Measurements from ENCODE around the gene DOCK8. TPM values are rescaled to one million over a fixed set of nuclear protein-coding genes. Genes with fewer than 3 reads are reported as not detected.

Gene DOCK8
- total RNA-seq, 1 experiment from 2014 or later: 15.2 TPM

DNA sequence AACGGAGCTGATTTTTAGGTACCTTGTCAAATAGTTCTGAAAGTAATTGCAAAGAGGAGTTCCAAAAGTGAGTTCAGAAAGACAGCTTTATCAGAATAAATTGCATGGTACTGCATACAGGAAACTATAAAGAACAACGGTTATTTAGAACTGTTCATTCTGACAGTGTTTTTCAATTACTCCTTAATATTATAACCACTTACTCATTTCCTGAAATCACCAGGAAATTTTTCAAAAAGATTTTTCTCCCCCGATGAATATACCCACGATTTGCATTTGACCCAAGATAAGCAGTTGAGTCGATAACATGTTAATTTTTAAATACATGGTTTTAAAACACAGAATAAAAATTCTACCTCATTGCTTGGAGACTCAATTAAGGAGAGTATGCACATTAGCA is 9.4 kb downstream of the DOCK8 start:
- Mint-ChIP-seq H3K27me3 (ENCODE audit: insufficient read depth, unreplicated experiment) (no peaks in the 10 kb centered on the region), H3K9me3 (ENCODE audit: unreplicated experiment) (peaks cover 10% of the 10 kb centered on the region), H3K36me3 (ENCODE audit: insufficient read depth, unreplicated experiment) (peaks cover 4% of the 10 kb centered on the region), H3K4me3 (ENCODE audit: unreplicated experiment) (no peak overlapping the region), H3K4me1 (ENCODE audit: low read depth, unreplicated experiment) (peaks cover 14% of the 10 kb centered on the region), H3K27ac (ENCODE audit: unreplicated experiment) (no peak overlapping the region)
- TF ChIP-seq, protein P1, sequence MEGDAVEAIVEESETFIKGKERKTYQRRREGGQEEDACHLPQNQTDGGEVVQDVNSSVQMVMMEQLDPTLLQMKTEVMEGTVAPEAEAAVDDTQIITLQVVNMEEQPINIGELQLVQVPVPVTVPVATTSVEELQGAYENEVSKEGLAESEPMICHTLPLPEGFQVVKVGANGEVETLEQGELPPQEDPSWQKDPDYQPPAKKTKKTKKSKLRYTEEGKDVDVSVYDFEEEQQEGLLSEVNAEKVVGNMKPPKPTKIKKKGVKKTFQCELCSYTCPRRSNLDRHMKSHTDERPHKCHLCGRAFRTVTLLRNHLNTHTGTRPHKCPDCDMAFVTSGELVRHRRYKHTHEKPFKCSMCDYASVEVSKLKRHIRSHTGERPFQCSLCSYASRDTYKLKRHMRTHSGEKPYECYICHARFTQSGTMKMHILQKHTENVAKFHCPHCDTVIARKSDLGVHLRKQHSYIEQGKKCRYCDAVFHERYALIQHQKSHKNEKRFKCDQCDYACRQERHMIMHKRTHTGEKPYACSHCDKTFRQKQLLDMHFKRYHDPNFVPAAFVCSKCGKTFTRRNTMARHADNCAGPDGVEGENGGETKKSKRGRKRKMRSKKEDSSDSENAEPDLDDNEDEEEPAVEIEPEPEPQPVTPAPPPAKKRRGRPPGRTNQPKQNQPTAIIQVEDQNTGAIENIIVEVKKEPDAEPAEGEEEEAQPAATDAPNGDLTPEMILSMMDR (IDR thresholded peaks at IDR 0.05; ENCODE audit: insufficient read depth in 1 of 2, low read depth in 1 of 2, low read length in 1 of 2, severe bottlenecking in 1 of 2, unreplicated experiment in 1 of 2): no peak
- Histone ChIP-seq H3K4me3 (ENCODE audit: low read depth, low read length) (no peak overlapping the region), H3K36me3 (ENCODE audit: control insufficient read depth, insufficient read depth, low read length) (no peaks in the 10 kb centered on the region), H3K27me3 (replicated peaks; ENCODE audit: control insufficient read depth, insufficient read depth, low read length) (no peaks in the 10 kb centered on the region), H3K9me3 (no peaks in the 10 kb centered on the region), H3K4me1 (peaks cover 35% of the 10 kb centered on the region)
- intact Hi-C loops (cut with micrococcal nuclease; ENCODE audit: unreplicated experiment): loop anchor here (5.0 kb wide), 1 partner anchor 33 kb away; no protein-coding TSS in a partner anchor
- POLR2A ChIA-PET: no interaction called here
- CTCF ChIA-PET: interaction anchor here (1.7 kb wide), 1 partner anchor 10 kb away, joined by 3 read pairs; the partner anchor contains the start of gene DOCK8
- no TSS peak for BruUV-seq (replicated peaks)
- DNase-seq: no peak

DNA sequence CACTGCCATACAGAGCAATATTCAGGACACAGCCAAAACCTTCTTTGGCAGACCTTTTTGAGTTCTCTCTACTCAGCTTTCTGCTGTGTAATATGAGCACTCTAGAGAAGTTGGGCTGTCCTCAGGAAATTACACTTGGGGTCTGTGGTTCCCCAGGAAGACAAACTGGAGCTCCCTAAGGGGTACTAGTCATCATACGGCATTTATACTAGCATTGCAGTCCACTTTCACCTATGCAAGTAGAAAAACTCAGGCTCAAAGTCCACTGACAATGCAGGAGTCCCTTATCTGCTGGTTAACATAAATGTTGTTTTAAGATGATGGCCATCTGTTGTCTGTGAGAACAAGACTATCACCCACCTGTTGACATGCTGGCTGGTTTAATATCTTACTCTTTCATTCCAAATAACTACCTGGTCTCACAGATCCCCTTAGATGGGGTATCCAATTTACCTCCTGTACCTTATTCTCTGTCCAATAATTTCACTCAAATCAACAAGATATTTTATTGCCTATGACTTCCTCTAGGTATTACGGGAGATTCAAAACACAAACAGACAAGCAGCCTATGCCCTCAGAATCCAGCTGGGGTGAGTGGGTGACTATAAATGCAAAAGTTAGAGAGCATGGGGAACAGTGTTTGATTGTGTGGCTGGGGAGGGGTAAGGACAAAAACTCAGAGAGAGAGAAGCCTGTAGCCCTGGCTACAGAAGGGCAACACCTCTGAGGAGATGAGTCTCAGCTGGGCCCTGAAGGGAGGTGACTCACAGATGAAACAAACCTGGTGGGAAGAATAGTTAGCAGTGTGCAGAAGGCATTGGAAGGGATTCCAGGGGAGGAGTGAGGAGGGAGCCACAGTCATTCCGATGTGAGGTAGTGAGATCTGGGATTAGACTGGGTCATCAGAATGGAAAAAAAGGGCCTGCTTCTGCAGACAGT is 10.2 kb downstream of the DOCK8 start:
- BruUV-seq (replicated peaks): no TSS peak
- H3K9me3 Mint-ChIP-seq (ENCODE audit: unreplicated experiment): peaks cover 10% of the 10 kb centered on the region
- CTCF ChIA-PET: interaction anchor here (1.7 kb wide), 1 partner anchor 10 kb away, joined by 3 read pairs; the partner anchor contains the start of gene DOCK8
- Histone ChIP-seq H3K27me3 (replicated peaks; ENCODE audit: control insufficient read depth, insufficient read depth, low read length) (no peaks in the 10 kb centered on the region), H3K4me1 (peaks cover 35% of the 10 kb centered on the region), H3K36me3 (ENCODE audit: control insufficient read depth, insufficient read depth, low read length) (no peaks in the 10 kb centered on the region), H3K4me3 (ENCODE audit: low read depth, low read length) (no peak overlapping the region), H3K9me3 (no peaks in the 10 kb centered on the region)
- peaks cover 14% of the 10 kb centered on the region for H3K4me1 Mint-ChIP-seq (ENCODE audit: low read depth, unreplicated experiment)
- H3K27me3 Mint-ChIP-seq (ENCODE audit: insufficient read depth, unreplicated experiment): no peaks in the 10 kb centered on the region
- TF ChIP-seq, protein P1 (IDR thresholded peaks at IDR 0.05; ENCODE audit: insufficient read depth in 1 of 2, low read depth in 1 of 2, low read length in 1 of 2, severe bottlenecking in 1 of 2, unreplicated experiment in 1 of 2): no peak
- no peak overlapping the region for H3K27ac Mint-ChIP-seq (ENCODE audit: unreplicated experiment)
- H3K4me3 Mint-ChIP-seq (ENCODE audit: unreplicated experiment): no peak overlapping the region
- POLR2A ChIA-PET: no interaction called here
- H3K36me3 Mint-ChIP-seq (ENCODE audit: insufficient read depth, unreplicated experiment): peaks cover 4% of the 10 kb centered on the region
- DNase-seq: peak; percentile 29 to 37
- intact Hi-C loops (cut with micrococcal nuclease; ENCODE audit: unreplicated experiment): loop anchor here (5.0 kb wide), 1 partner anchor 32 kb away; no protein-coding TSS in a partner anchor

DNA sequence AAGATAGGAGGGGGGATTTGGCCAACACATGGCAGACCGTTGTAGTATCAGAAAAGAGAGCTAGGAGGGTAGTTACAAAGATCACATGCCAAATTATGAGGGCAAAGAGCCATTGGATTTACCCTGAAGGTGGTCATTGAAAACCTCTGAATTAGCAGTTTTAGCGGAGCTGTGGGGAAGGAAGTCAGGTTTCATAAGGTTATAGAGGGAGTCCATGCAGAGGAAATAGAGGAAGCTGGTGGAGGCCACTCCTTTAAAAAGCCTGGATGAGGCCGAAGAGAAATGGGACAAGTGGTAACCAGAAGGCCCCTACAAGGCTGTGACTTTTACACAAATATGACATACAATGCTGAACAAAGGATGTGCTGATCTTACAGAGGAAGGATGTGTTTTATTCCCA is 13.2 kb downstream of the DOCK8 start:
- CTCF ChIA-PET: interaction anchor here (1.1 kb wide), 1 partner anchor 13 kb away, joined by 4 read pairs; the partner anchor contains the start of gene DOCK8
- no peaks in the 10 kb centered on the region for H3K36me3 ChIP-seq (ENCODE audit: control insufficient read depth, insufficient read depth, low read length)
- Mint-ChIP-seq H3K36me3 (ENCODE audit: insufficient read depth, unreplicated experiment) (peaks cover 4% of the 10 kb centered on the region), H3K9me3 (ENCODE audit: unreplicated experiment) (peaks cover 10% of the 10 kb centered on the region), H3K27ac (ENCODE audit: unreplicated experiment) (no peak overlapping the region), H3K4me3 (ENCODE audit: unreplicated experiment) (no peak overlapping the region), H3K27me3 (ENCODE audit: insufficient read depth, unreplicated experiment) (no peaks in the 10 kb centered on the region), H3K4me1 (ENCODE audit: low read depth, unreplicated experiment) (peaks cover 6% of the 10 kb centered on the region)
- POLR2A ChIA-PET: no interaction called here
- H3K27me3 ChIP-seq (replicated peaks; ENCODE audit: control insufficient read depth, insufficient read depth, low read length): no peaks in the 10 kb centered on the region
- H3K4me3 ChIP-seq (ENCODE audit: low read depth, low read length): no peak overlapping the region
- BruUV-seq (replicated peaks): no TSS peak
- no peaks in the 10 kb centered on the region for H3K9me3 ChIP-seq
- DNase-seq: no peak
- intact Hi-C loops (cut with micrococcal nuclease; ENCODE audit: unreplicated experiment): no loop called here
- H3K4me1 ChIP-seq: peaks cover 29% of the 10 kb centered on the region
- TF ChIP-seq, protein P1 (IDR thresholded peaks at IDR 0.05; ENCODE audit: insufficient read depth in 1 of 2, low read depth in 1 of 2, low read length in 1 of 2, severe bottlenecking in 1 of 2, unreplicated experiment in 1 of 2): no peak

All from Caco-2 (cell line).